ENCODE measurements around the gene MS4A13.
"Not testable (repeated sequence)": the region's sequence is repeated elsewhere in the genome, so short reads cannot be mapped to it uniquely, and the experiment has no call there.

MS4A13 gene

DNA sequence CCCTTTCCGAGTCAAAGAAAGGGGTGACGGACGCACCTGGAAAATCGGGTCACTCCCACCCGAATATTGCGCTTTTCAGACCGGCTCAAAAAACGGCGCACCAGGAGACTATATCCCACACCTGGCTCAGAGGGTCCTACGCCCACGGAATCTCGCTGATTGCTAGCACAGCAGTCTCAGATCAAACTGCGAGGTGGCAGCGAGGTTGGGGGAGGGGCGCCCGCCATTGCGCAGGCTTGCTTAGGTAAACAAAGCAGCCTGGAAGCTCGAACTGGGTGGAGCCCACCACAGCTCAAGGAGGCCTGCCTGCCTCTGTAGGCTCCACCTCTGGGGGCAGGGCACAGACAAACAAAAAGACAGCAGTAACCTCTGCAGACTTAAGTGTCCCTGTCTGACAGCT lies 17.2 kb downstream of the MS4A13 start:
- DNase-seq, result peak; percentile 61

GRCh38 chr11:60538627-60539026 lies 23.4 kb downstream of the MS4A13 start:
- DNase-seq, result not testable (repeated sequence)

DNA sequence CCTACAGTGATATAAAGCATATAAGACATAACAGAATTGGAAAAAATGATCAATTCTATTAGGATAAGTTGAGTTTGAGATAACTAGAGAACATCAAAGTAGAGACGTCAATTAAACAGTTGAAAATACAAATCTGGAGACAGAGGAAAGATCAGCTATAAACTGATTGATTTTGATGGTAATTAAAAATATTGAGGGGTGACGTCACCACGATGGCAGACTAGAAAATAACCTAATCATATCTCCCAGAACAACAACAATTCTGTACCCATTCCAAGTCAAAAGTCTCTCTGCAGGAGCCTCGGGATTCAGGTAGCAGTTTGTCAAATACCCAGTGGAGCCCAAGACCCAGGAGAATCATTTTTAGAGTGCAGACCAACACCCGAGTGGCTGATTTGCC lies 28.9 kb downstream of the MS4A13 start:
- no peak for DNase-seq

DNA sequence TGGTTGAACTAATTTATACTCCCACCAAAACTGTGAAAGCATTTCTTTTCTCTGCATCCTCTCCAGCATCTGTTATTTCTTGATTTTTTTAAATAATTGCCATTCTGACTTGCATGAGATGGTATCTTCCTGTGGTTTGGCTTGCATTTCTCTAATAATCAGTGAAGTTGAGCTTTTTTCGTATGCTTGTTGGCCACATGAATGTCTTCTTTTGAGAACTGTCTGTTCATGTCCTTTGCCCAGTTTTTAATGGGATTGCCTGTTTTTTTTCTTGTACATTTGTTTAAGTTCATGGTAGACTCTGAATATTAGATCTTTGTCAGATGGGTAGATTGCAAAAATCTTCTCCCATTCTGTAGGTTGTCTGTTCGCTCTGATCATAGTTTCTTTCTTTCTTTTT lies 46.1 kb downstream of the MS4A13 start:
- DNase-seq, result no peak

DNA sequence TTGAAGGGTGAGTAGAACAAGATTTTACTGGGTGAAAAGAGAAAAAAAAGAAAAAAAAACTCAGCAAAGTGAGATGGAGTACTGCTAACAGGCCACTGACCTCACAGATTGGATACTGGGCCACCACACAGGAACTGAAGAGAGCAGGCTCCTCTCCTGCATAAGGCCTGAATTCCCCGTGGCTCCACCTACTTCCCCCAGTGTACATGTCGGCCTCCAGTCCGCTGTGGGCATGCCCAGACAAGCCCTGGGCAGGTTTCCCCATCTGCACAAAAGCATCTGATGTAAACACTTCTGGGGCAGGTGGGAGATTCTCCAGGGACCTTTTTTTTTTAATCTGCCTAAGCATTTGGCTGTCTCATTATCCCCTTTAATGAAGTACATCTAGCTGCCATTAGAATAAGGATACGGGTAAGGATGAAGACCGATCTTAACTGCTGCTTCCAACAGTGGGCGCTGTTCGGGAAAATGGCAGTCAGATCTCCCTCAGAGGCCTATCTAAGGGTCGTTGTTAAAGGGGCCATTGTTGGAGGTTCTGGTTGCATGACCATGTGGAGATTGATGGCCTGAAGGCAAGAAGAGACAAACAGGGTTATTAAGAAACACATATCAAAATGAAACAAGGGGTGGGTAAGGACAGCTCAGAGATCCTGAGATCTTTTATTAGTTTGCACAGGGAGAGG lies 48.5 kb downstream of the MS4A13 start:
- peak; percentile 89 for DNase-seq

- no peak for DNase-seq
Measured at GRCh38 chr11:60566776-60567175, 51.6 kb downstream of the MS4A13 start.

DNA sequence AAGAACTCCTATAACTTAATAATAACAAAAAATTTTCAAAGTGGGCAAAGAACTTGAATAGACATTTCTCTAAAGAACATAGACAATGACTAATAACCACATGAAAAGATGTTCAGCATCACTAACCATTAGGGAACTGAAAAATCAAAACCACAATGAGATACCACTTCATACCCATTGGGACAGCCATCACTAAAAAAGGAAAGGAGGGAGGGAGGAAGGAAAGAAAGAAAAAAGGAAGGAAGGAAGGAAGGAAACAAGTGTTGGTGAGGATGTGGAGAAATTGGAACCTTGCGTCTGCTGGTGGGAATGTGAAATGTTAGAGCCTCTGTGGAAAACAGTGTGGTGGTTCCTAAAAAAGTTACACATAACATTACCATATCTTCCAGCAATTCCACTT lies 55.8 kb downstream of the MS4A13 start:
- DNase-seq, result no peak

DNA sequence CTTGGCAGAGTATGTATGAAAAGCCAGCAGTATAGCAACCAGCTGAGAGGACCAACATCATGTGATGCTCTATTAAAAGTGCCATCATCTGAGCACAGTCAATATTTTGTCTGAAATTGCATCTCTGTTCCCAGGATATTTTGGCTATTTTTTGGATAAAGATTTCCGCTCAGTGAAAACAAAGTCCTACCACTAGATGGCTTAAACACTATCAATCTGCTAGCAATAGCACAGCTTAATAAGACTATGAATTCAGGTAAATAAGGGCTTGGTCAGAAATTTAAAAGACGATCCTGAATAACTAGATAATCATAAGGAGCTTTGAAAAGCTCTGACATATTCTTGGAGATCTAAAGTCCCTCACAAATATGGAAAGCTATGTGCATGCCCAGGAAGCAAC lies 74.4 kb downstream of the MS4A13 start:
- DNase-seq, result no peak

Measured in DMS53 (cell line).